GM19324 (cell line): ENCODE measurements around the gene VEGFB.
A peak's percentile ranks its signal among the peaks of the same experiment; 100 is the strongest.

Source experiments
- ATAC-seq: cut with Tn5 transposase; IDR thresholded peaks from one replicate; pipeline ENCODE4 v1.9.1; 2021; ENCODE audit warnings: mild to moderate bottlenecking, moderate library complexity; ENCODE audit not compliant: unreplicated experiment, low FRiP score

VEGFB gene

DNA sequence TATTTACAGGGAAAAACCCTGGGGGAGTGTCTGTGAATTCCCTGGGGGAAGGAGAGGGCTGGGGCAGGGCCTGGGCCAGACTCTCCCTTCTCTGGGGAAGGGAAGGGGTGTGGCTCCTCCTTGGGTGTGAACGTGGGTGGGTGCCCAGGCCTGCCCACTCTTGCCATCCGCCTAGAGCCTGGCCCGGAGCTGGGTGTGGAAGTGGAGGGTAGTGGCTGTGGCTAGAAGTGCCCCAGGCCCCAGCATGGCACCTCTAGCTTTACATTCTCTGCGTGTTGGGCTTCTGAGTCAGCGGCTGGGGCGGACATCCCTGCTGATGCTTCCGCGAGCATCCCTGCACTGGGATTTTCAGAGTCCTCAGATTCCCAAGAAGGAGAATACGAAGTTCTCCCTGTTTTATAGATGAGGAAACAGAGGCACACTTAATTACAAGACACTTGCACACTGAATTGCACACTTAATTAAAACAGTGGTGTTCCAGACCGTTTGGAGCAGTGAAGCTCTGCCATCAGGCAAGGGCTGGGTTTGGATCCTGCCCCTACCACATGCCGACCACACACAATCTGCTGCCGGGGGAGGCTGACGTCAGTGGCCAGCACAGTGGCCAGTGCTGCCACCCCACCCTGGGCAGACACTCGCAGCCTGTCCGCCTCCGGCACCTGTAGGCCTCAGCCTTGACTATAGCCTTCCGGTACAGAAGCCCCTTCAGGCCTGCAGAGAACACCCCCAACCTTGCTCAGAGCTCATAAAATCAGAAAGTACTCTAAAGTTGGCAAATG lies 42.5 kb downstream of the VEGFB start:
- no peak for ATAC-seq

DNA sequence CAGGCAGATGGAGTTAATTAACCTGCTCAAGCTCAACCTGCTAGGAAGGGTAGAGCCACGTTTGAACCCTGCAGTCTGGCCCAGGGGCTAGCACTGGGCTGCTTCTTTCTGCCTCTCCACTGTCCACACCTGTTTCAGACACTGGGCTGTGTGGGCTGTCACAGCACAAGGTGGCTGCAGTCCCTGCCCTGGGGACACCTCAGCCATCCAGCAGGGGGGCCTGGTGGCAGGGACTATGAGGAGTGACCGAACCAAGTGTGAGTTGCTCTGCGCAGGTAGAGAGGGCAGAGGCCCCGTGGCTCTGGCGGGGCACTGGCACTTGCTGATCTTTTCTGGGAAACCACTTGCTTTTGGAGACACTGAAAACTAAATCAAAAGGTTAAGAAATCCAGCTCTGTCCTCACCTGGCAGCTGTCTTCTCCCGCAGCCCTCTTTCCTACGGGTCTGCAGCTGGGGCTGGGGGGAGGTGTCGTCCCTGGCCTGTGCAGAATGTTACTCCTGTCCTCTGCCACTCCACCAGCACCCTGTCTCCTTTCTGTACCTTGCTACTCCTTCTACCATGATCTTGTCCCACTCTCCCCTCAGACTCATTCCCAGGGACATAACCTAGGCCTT lies 44.3 kb downstream of the VEGFB start:
- ATAC-seq, result no peak

DNA sequence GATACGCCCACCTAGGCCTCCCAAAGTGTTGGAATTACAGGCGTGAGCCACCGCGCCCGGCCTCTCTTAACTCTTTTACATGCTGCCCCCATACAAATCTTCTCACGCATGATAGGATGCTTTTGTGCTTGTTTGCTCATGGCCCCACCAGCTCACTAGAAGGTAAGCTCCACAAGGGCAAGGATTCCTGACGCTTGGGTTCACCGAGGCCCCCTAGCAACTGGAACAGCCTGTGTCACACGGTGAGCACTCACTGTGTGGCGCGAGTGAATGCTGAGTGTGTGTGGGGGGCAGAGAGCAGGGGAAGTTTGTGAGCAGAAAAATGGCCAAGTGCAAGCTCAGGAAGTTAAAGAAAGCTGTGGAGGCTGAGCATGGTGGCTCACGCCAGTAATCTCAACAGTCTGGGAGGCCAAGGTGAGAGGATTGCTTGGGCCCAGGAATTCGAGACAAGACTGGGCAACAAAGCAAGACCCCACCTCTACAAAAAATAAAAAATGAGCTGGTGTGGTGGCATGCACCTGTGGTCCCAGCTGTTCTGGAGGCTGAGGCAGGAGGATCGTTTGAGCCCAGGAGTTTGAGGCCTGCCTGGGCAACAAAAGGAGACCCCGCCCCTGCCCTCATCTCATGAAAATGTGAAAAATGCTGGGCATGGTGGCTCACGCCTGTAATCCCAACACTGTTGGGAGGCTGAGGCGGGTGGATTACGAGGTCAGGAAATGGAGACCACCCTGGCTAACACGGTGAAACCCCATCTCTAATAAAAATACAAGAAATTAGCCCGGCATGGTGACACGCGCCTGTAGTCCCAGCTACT lies 47.8 kb downstream of the VEGFB start:
- ATAC-seq, result no peak

DNA sequence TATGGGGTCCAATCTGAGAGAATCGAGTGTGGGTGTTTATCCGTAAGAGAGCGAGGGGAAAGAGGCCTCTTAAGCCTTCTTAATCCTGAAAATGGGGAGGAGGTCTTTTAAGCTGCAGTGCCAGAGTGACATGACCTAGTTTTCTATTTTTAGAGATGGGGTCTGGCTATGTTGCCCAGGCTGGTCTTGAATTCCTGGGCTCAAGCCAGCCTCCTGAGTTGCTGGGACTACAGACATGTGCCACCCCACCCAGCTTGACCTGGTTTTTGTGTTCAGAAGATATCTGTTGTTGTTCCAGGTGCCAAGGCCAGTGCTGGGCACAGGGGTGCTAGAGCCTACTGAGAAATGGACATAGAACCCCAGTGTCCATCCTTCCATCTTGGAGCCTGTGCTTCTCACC lies 48.7 kb downstream of the VEGFB start:
- no peak for ATAC-seq

DNA sequence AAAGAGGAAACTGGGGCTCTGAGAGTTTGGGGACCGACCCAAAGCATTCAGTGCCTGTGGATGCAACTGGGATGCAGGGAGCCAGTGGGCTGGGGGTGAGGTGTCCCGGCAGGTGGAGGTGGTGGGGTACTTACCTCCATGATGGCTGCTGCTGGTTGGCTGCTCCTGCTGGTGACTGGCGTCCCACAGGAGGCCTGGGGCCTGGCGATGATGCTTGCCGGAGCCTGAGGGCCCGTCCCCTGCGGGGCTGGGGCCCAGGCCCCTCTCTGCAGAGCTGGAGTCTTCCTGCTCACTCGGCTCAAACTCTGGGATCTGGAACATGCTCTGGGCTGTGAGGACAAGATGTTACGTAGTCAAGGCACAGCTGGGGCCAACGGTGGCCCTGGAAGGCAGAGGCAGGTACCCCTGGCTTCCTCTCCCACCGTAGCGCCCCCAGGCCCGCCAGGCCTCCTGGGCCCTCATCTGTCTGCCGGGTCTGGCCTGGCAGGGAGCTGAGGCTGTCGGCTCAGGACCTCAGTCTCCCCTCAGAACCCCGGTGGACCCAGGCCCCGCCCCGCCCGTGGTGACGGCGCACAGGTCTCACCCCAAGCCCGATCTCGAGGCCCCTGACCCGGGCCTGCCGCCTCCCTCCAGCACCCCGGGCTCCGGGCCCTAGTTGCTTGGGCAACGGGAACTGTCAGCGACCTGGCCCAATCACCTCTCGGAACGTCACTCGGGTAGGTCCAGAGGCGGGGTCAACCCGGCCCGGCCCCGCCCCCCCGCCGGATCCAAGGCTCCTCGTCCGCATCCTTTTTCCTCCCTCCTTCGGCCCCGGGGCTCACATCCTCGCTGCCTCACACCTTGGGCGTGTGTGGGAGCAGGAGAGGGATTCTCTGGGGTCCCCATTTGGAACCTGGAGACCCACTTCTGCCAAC lies 49.9 kb downstream of the VEGFB start, which contains the start of gene BAD:
Gene BAD, minus strand, starts transcription at position 618 of the 914 bp plus-strand sequence. Its CDS starts 297 bp downstream, at position 321.
- peak; percentile 50 for ATAC-seq

DNA sequence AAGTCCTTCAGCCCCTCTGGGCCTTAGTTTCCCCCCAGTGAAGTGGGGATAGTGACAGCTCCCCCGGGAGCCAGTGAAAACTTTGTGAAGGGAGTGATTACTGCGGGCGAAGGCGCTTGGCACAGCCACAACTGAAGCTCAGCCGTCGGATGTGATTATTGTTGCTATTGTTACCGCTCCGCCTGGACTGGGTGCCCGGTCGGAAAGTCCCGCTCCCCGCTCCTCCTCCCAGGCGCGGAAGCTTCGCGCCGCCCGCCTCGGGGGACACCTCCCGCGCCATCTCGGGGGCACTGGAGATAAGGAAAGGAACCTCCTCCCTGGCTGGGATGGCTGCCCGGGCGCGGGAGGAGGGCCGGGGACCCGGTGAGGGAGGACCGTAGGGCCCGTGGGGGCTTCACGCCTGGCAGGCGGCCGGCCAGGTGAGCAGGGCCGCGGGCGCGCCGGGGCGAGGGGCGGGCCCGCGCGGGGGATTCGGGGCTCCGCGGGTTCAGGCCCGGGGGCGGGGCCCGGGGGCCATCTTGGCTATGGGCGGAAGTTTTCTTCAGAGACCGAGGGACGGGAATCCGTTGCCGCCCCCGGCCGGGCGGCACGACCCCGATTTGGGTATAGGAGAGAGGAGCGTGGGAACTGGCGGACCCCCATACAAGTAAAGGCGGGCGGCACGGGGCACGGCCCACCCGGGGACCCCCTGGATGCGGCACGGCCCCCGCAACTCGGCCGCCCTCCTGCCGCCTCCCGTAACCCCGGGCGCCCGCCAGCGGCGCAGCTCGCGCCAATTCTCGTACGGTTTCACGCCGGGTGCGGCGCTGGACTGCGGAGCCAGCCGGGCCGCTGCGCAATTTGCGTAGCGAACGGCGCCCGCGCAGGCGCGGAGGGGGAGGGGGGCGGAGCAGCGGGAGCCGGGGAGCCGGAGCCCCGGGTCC lies 50.8 kb downstream of the VEGFB start, which contains the start of gene GPR137:
Gene GPR137, plus strand, starts transcription at position 887 of the 923 bp plus-strand sequence. CDS start 677 bp downstream, outside the sequence.
- peak; percentile 74 for ATAC-seq

DNA sequence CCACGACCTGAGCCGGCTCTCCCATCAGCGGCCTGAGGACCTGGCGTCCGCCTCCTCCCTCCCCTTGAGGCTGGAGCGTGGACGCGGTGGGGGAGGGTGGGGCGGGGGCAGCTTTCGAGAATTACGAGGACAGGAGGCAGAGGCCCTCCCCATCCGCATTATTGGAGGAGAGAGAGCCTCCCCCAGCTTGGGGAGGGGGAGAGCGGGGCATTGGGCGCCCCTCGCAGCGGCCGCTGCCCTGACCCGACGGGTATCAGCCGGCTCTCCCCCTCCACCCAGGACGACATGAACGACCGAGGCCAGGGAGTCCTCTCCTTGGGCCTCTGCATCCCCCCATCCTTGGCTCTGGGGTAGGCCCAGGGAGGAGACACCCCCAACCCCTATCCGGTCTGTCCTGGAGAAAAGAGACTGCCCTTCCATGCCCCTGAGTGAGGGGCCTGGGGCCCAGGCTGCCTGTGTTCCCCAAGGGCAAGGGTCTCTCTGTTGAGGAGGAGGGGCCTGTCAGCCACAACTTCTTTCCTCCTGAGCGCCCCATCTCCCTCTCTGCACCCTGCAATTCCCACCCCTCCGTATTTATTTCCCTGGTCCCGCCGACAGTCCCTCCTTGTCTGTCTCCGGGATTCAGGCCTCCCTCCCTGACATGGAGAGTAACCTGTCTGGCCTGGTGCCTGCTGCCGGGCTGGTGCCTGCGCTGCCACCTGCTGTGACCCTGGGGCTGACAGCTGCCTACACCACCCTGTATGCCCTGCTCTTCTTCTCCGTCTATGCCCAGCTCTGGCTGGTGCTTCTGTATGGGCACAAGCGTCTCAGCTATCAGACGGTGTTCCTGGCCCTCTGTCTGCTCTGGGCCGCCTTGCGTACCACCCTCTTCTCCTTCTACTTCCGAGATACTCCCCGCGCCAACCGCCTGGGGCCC lies 51.8 kb downstream of the VEGFB start:
- ATAC-seq, result no peak

DNA sequence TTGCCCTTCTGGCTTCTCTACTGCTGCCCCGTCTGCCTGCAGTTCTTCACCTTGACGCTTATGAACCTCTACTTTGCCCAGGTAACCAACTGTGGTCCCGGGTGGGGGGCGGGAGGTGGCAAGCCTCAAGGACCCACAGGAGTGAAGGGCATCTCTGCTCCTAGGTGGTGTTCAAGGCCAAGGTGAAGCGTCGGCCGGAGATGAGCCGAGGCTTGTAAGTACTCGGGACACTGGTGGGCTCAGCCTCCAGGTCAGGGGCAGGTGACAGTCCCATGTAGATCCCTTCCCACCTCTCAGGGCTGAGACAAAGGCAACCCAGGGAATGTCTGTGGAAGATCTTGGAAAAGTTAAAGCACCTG lies 52.4 kb downstream of the VEGFB start:
- ATAC-seq, result no peak

DNA sequence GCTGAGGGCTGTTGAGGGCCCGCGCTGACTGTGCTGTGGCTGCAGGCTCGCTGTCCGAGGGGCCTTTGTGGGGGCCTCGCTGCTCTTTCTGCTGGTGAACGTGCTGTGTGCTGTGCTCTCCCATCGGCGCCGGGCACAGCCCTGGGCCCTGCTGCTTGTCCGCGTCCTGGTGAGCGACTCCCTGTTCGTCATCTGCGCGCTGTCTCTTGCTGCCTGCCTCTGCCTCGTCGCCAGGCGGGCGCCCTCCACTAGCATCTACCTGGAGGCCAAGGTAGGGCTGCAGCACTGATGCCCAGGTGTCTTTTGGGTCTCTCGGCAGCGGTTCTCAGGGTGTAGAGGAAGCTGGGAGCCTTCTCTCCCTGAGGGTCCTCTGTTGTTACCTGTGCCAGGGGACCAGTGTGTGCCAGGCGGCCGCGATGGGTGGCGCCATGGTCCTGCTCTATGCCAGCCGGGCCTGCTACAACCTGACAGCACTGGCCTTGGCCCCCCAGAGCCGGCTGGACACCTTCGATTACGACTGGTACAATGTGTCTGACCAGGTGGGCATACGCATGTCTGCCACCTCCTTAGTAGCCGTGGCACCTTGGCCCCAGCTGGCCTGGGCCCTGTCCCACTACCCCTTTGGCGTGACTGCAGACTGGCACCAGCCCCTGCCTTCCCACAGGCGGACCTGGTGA lies 53.4 kb downstream of the VEGFB start:
- no peak for ATAC-seq

DNA sequence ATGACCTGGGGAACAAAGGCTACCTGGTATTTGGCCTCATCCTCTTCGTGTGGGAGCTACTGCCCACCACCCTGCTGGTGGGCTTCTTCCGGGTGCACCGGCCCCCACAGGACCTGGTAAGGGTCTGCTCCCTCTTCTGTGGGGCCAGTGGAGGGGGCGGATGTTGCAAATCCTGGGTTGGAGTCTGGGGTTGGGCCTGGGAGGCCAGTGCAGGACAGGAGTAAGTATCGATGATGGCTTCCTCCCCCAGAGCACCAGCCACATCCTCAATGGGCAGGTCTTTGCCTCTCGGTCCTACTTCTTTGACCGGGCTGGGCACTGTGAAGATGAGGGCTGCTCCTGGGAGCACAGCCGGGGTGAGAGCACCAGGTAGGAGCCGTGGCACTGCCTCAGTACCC lies 54.0 kb downstream of the VEGFB start:
- ATAC-seq, result no peak
